Kidney (tissue), 14 donors: ENCODE results near the gene CCDC97. TPM values are rescaled to one million over a fixed set of nuclear protein-coding genes. Genes with fewer than 3 reads are reported as not detected.

Source experiments
- DNase-seq, 5 donors: peaks; one replicate each; pipeline ENCODE4 v3.0.0-alpha.2; 2013 to 2020
- FAIRE-seq: peaks from 2 replicates; lab custom pipeline; 2012; peaks lifted over from hg19 to GRCh38; lab: Jason Lieb, UNC
- H3K27ac ChIP-seq, 2 donors: one replicate each; pipeline ENCODE4 v1.7.0; 2013; ENCODE audit warnings: low read depth in 2 of 2, low read length in 2 of 2, inconsistent platforms in 1 of 2
- H3K27me3 ChIP-seq: one replicate; pipeline ENCODE4 v1.7.1; 2013; ENCODE audit warnings: low read length, inconsistent platforms; ENCODE audit not compliant: control insufficient read depth, insufficient read depth
- H3K36me3 ChIP-seq, 3 donors: one replicate each; pipeline versions ENCODE4 v1.7.0 to v1.7.1; 2013; ENCODE audit warnings: low read length in 3 of 3, control low read depth in 1 of 3, inconsistent platforms in 1 of 3; ENCODE audit not compliant: insufficient read depth in 3 of 3, control insufficient read depth in 2 of 3
- H3K4me1 ChIP-seq, 3 donors: one replicate each; pipeline versions ENCODE4 v1.7.0 to v1.7.1; 2013; ENCODE audit warnings: low read length in 3 of 3, inconsistent platforms in 1 of 3, low read depth in 1 of 3; ENCODE audit not compliant: control insufficient read depth in 2 of 3, insufficient read depth in 2 of 3
- H3K4me3 ChIP-seq, 3 donors: one replicate each; pipeline versions ENCODE4 v1.7.0 to v1.8.1; 2013; ENCODE audit warnings: low read length in 3 of 3, control low read depth in 1 of 3, inconsistent platforms in 1 of 3
- H3K9ac ChIP-seq, 3 donors: one replicate each; pipeline versions ENCODE4 v1.7.0 to v1.7.1; 2013; ENCODE audit warnings: low read length in 3 of 3, control low read depth in 1 of 3, inconsistent platforms in 1 of 3
- H3K9me3 ChIP-seq, 3 donors: one replicate each; pipeline versions ENCODE4 v1.7.0 to v1.7.1; 2013; ENCODE audit warnings: low read length in 3 of 3, control low read depth in 1 of 3, inconsistent platforms in 1 of 3; ENCODE audit not compliant: control insufficient read depth in 2 of 3, insufficient read depth in 1 of 3
- CTCF ChIP-seq: IDR thresholded peaks from 3 replicates; pipeline ENCODE4 v1.5.1; 2012; ENCODE audit warnings: mild to moderate bottlenecking, moderate library complexity, borderline replicate concordance; ENCODE audit not compliant: insufficient read depth; ENCODE audit errors: extremely low read depth
- intact Hi-C: fragments of 100-400 bp; cut with DNase I; formaldehyde crosslinking; loops from one replicate; pipeline ENCODE4 v1.11.1; 2022
- polyA plus RNA-seq: library from polyadenylated mRNA; stranded (reverse); fragments of 350-450 nt; fragmentation: Illumina TruSeq; extraction: RNeasy Lipid Tissue Mini Kit (QIAGEN cat#74804); gene quantifications from one replicate; pipeline ENCODE4 v1.2.3, GENCODE V29; 2014; ENCODE audit warnings: low read depth, low replicate concordance; ENCODE audit not compliant: insufficient read depth
- total RNA-seq: library from RNA; stranded (reverse); fragmentation: NEBNext Ultra II Directional; extraction: Animal tissue kit (Norgen Biotek cat#: 25700); gene quantifications from one replicate; pipeline ENCODE4 v1.2.1, GENCODE V29; 2021
- donor health status: control.
- donor health status: control.
- donor health status: control.
- donor health status: control.
- donor health status: control.
- donor health status: DM: yes; HTN: yes; CAD: no.
- donor health status: Normal renal cell carcinoma (clear cell type).

CCDC97 gene
- total and polyA plus RNA-seq, 2 donors from 2014 or later, result 9.8 to 28.1 TPM

GRCh38 chr19:41305927-41306793, 3.8 kb upstream of the CCDC97 start:
- Histone ChIP-seq H3K36me3 (peaks cover 12 to 47% (median 34%) of the 10 kb centered on the region in 3 donors), H3K27ac (no peak overlapping the region), H3K9ac (no peak overlapping the region), H3K4me3 (no peak overlapping the region), H3K4me1 (peaks cover 0 to 13% (median 9%) of the 10 kb centered on the region in 3 donors), H3K27me3 (no peaks in the 10 kb centered on the region), H3K9me3 (no peaks in the 10 kb centered on the region)
- TF ChIP-seq CTCF, result no peak
- FAIRE-seq (no peak), DNase-seq (no peak)
- intact Hi-C loops, result no loop called here

DNA sequence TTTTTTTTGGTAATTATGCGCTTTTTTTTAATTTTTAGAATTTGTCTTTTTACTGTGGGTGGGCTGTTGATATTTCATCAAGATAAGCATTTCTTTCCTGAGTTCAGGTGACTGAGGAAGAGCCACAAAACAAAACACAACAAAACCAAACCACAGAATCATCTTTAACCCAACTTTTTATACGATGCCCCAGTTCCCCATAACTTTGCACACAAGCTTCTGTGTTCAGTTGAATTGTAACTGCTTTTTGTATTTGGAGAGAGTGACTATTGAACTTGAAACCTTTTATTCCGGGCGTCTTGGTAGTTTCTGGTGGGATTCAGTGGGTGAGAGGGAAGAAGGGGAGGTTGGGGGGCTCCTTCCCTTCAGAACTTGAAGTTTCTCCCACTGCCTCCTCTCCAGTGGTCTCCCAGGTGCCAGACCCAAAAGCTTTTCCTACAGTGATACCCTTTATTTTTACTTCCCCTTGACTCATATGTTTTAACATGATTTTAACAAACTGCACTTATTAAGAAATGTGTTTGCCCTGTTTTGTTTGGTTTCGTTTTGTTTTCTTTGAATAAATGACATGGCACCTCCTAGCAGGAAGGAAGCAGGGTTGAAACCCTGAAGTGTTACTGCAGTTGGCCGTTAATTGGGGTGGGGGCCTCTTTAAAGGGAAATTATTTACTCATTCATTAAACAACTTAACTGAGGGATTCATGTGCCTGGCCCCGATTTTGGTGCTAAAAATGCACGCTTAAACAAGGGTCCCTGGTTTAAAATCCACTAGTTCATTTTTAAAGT, 2.7 kb upstream of the CCDC97 start:
- FAIRE-seq (no peak), DNase-seq (no peak)
- H3K4me1 ChIP-seq, result peaks cover 0 to 15% (median 9%) of the 10 kb centered on the region in 3 donors
- no peaks in the 10 kb centered on the region for H3K27me3 ChIP-seq
- TF ChIP-seq CTCF, result no peak
- H3K27ac ChIP-seq, result no peak overlapping the region
- H3K9me3 ChIP-seq, result no peaks in the 10 kb centered on the region
- H3K36me3 ChIP-seq, result peaks cover 12 to 39% (median 26%) of the 10 kb centered on the region in 3 donors
- H3K9ac ChIP-seq, result peak overlapping the region in 1 of 3 donors; percentile 82
- intact Hi-C loops, result no loop called here
- H3K4me3 ChIP-seq, result no peak overlapping the region

DNA sequence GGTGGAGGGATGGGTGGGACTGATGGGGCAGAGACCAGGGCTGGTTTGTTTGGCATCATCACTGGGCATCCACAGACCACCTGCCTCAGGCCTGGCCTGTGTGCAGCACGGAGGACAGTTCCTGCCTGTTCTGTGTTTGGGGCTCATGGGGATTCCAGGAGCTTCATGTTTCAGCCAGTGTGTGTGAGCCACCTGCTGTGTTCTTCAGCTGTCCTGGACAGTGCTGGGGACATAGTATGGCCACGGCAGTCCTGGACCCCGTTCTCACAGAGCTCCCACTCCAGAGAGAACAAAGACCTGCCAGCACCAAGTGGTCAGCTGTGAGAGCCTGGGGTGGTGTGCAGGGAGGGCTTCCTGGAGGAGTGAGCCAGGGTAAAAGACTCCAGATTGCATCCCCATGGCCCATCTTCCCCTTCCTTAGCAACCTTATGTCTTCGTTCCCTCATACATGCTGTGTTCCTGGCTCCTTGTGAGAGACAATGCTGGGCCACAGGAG, 2.0 kb upstream of the CCDC97 start:
- intact Hi-C loops, result no loop called here
- TF ChIP-seq CTCF, result no peak
- no peak for FAIRE-seq

More for the DNA sequence above, 2.0 kb upstream of the CCDC97 start:
- DNase-seq, result no peak
- Histone ChIP-seq H3K9ac (peak overlapping the region in 2 of 3 donors; percentile 59 to 82), H3K27me3 (no peaks in the 10 kb centered on the region), H3K4me1 (peaks cover 0 to 15% (median 9%) of the 10 kb centered on the region in 3 donors), H3K36me3 (peaks cover 10 to 38% (median 26%) of the 10 kb centered on the region in 3 donors), H3K4me3 (no peak overlapping the region), H3K27ac (peak overlapping the region; percentile 45 to 68), H3K9me3 (no peaks in the 10 kb centered on the region)
